BLaER1 (cell line): Measurements from ENCODE around the gene SMAD2.

Source experiments
- H3K27ac ChIP-seq: shearing (Covaris generic); formaldehyde crosslinking; 2 replicates; pipeline ENCODE4 v1.8.1; 2022
- H3K27me3 ChIP-seq: shearing (Covaris generic); formaldehyde crosslinking; 2 replicates; pipeline ENCODE4 v1.8.1; 2022
- H3K36me3 ChIP-seq: shearing (Covaris generic); formaldehyde crosslinking; 2 replicates; pipeline ENCODE4 v1.8.1; 2022
- H3K4me1 ChIP-seq: shearing (Covaris generic); formaldehyde crosslinking; 2 replicates; pipeline ENCODE4 v1.8.1; 2022
- H3K4me2 ChIP-seq: shearing (Covaris generic); formaldehyde crosslinking; 2 replicates; pipeline ENCODE4 v1.8.1; 2022
- H3K4me3 ChIP-seq: shearing (Covaris generic); formaldehyde crosslinking; 2 replicates; pipeline ENCODE4 v1.8.1; 2022
- H3K9ac ChIP-seq: shearing (Covaris generic); formaldehyde crosslinking; 2 replicates; pipeline ENCODE4 v1.8.1; 2022
- H3K9me3 ChIP-seq: shearing (Covaris generic); formaldehyde crosslinking; 2 replicates; pipeline ENCODE4 v1.8.1; 2022
- H4K20me1 ChIP-seq: shearing (Covaris generic); formaldehyde crosslinking; 2 replicates; pipeline ENCODE4 v1.8.1; 2022
- Cebpa-rat ChIP-seq: shearing (Covaris generic); IDR thresholded peaks from 2 replicates; pipeline ENCODE4 v1.8.1; 2022

SMAD2 gene

DNA sequence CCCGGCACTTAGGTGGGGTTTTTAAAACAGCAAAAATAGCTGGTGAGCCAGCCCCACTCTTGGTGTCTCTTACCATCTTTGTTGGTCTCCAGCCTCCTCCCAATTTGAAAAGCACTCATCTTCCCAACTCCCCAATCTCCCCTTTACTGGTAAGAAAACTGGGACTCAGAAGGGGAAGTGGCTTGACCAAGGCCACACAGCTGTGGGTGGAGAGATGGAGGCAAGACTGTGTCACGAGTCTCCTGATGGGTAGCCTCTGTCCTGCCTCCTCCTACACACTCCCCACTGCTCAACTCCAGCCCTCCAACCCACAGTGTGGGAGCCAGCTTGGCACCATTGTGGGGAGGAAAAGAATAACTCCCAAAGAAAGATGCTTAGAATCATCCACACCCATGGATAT is 140.4 kb downstream of the SMAD2 start:
- Histone ChIP-seq H3K4me2 (no peak overlapping the region), H3K9me3 (peaks cover 4% of the 10 kb centered on the region), H3K4me1 (peaks cover 2% of the 10 kb centered on the region; the same call in 1 of the 2 replicates), H3K9ac (no peak overlapping the region), H3K4me3 (no peak overlapping the region), H3K27me3 (no peaks in the 10 kb centered on the region), H3K27ac (no peak overlapping the region), H3K36me3 (no peaks in the 10 kb centered on the region), H4K20me1 (no peaks in the 10 kb centered on the region)
- TF ChIP-seq Cebpa-rat: no peak

DNA sequence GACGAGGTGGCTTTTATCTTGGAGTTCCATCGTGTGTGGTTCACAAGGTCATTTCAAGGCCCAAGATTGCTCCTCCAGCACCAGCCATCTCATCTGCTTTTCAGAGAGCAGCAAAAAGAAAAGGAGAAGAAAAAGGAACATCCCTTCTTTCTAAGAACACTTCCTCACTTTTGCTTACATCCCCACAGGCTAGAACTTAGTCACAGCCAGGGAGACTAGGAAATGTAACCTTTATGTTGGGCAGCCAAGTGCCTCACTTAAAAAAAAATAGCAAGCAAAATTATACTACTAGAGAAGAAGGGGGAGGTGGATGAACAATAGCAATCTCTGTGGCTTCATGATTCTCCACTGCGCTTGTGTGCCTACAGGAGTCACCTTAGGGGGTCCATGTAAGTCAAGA is 141.8 kb downstream of the SMAD2 start:
- Histone ChIP-seq H3K36me3 (no peaks in the 10 kb centered on the region), H3K4me3 (no peak overlapping the region), H3K27me3 (no peaks in the 10 kb centered on the region), H3K9me3 (peaks cover 18% of the 10 kb centered on the region), H3K4me1 (no peaks in the 10 kb centered on the region), H3K9ac (no peak overlapping the region), H4K20me1 (no peaks in the 10 kb centered on the region), H3K27ac (no peak overlapping the region), H3K4me2 (no peak overlapping the region)
- no peak for TF ChIP-seq Cebpa-rat

DNA sequence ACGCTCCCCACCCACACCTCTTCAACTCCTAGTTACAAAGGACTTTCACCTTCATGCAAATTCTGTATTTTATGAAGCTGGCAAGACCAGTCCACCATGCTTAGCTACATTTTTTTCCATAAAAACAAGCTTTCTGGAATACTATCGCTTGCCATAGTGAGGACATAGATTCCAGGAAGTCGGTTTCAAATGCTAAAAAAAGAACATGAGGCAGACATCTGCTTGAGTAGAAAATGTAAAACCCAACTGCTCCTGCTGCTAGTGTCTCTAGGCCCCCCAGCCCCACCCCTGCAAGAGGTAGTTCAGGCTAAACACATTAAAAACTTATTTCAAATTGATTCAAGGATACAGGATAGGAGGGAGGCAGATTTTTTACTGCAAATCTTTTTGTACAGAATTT is 148.9 kb downstream of the SMAD2 start:
- Histone ChIP-seq H3K27me3 (no peaks in the 10 kb centered on the region), H3K4me1 (peaks cover 11% of the 10 kb centered on the region), H3K4me3 (no peak overlapping the region), H3K27ac (no peak overlapping the region), H3K9me3 (peaks cover 22% of the 10 kb centered on the region), H3K36me3 (no peaks in the 10 kb centered on the region), H4K20me1 (no peaks in the 10 kb centered on the region), H3K4me2 (no peak overlapping the region), H3K9ac (no peak overlapping the region)
- TF ChIP-seq Cebpa-rat: no peak

DNA sequence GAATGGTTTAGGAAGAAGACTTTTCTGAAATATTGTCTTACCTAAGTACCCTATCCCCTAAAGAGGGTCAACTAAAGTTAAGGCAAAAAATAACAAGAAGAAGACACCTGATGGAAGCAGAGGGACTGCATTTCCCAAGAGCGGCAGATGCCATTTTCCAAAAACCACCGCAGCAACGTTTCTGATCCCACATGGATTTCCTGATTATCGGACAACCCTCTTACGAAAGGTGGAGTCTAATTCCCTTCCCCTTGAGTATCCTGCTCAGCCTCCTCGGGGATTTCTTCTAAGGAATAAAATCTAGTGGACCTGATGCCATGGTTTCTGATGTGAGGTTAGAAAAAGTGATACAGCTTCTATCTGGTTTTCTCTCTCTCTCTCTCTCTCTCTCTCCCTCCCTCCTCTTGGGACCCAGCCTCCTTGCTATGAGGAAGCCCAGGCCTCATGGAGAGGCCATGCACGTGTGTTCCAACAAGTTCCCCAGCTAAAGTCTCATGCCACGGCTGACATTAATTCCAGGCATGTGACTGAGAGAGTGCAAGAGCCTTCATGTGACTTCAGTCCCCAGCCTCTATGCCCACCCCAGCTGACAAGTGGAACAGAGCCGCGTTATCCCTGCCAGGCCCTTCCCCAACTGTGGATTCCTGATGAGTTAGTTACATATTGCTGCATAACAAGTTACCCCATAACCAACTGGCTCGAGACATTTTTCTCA is 150.3 kb downstream of the SMAD2 start:
- Histone ChIP-seq H4K20me1 (no peaks in the 10 kb centered on the region), H3K27me3 (no peaks in the 10 kb centered on the region), H3K4me1 (peaks cover 11% of the 10 kb centered on the region), H3K4me3 (no peak overlapping the region), H3K9ac (no peak overlapping the region), H3K4me2 (no peak overlapping the region), H3K9me3 (peaks cover 19% of the 10 kb centered on the region), H3K36me3 (no peaks in the 10 kb centered on the region), H3K27ac (no peak overlapping the region)
- TF ChIP-seq Cebpa-rat: no peak

DNA sequence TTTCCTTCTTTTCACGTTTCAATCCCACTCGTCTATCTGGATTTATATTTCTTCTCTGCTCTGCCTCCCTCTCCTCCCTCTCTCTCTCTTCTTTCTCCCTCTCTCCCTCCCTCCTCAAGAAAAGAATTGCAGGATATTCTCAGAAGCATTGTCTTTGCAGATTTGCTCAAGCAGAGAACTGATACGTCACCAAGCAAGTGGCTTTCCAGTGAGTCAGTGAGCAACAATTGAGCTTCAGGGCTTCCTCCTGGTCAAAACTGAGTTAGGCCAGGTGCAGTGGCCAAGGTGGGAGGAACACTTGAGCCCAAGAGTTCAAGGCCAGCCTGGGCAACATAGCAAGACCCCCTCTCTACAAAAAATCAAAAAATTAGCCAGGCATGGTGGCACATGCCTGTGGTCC is 151.1 kb downstream of the SMAD2 start:
- no peak overlapping the region for H3K9ac ChIP-seq
- H3K9me3 ChIP-seq: peaks cover 11% of the 10 kb centered on the region
- TF ChIP-seq Cebpa-rat: no peak
- H3K4me2 ChIP-seq: no peak overlapping the region
- no peaks in the 10 kb centered on the region for H3K27me3 ChIP-seq
- H3K4me3 ChIP-seq: no peak overlapping the region
- no peaks in the 10 kb centered on the region for H4K20me1 ChIP-seq
- no peak overlapping the region for H3K27ac ChIP-seq
- peaks cover 11% of the 10 kb centered on the region for H3K4me1 ChIP-seq
- no peaks in the 10 kb centered on the region for H3K36me3 ChIP-seq

DNA sequence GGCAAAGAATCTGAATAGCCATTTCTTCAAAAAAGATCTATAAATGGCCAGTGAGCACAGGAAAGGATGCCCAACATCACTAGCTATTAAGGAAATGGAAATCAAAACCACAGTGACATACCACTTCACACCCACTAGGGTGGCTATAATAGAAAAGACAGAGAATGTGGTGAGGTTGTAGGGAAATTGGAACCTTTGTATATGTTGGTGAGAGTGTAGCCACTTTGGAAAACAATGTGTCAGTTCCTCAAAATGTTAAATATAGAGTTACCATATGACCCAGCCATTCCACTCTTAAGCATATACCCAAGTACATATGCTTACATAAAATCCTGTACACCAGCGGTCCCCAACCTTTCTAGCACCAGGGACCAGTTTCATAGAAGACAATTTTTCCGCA is 152.8 kb downstream of the SMAD2 start:
- no peak overlapping the region for H3K4me3 ChIP-seq
- H3K27me3 ChIP-seq: no peaks in the 10 kb centered on the region
- no peaks in the 10 kb centered on the region for H4K20me1 ChIP-seq
- no peaks in the 10 kb centered on the region for H3K9me3 ChIP-seq
- no peaks in the 10 kb centered on the region for H3K36me3 ChIP-seq
- peaks cover 11% of the 10 kb centered on the region for H3K4me1 ChIP-seq
- TF ChIP-seq Cebpa-rat: no peak
- H3K27ac ChIP-seq: no peak overlapping the region
- peak overlapping the region; percentile 22; the same call in 1 of the 2 replicates for H3K4me2 ChIP-seq
- H3K9ac ChIP-seq: no peak overlapping the region

DNA sequence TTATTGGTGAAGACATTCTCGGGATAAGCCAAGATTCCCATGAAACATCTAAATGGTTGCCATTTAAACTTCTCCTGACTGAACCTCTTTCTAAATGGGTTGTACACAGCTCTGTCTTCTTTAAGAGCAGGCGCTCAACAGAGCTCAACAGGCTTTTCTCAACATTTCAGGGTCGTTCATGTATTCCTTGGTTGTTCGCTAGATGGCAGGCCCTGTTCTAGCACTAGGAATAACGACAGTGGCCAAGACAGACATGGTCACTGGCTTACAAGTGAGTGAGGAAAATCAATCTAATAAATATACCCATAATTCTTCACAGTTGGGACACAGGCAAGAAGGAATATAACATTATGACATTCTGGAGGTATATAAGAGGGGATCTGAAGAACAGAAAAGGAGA is 154.5 kb downstream of the SMAD2 start:
- Histone ChIP-seq H4K20me1 (no peaks in the 10 kb centered on the region), H3K36me3 (no peaks in the 10 kb centered on the region), H3K9me3 (no peaks in the 10 kb centered on the region), H3K27me3 (no peaks in the 10 kb centered on the region), H3K9ac (no peak overlapping the region), H3K4me3 (no peak overlapping the region), H3K4me1 (peaks cover 11% of the 10 kb centered on the region), H3K4me2 (no peak overlapping the region), H3K27ac (no peak overlapping the region)
- no peak for TF ChIP-seq Cebpa-rat

DNA sequence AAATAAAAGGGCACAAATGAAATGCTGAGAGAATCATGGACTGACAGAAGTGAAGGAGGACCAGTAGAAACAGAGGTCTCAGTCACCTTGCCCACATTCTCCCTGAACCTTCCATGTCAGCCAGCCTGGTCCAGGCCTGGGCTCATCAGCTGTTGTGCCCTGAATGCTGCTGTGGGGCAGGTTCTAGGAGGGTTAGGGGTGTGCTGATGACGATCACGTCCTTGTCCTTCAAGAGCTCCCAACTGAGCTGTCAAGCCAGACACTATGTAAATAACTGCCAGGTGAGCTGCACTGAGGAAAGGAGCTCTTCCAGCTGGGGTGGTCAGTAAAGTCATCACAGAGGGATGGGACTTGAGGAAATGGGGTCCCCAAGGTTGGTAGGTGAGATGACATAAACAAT is 156.5 kb downstream of the SMAD2 start:
- no peaks in the 10 kb centered on the region for H4K20me1 ChIP-seq
- no peaks in the 10 kb centered on the region for H3K36me3 ChIP-seq
- H3K27me3 ChIP-seq: no peaks in the 10 kb centered on the region
- TF ChIP-seq Cebpa-rat: no peak
- no peak overlapping the region for H3K27ac ChIP-seq
- H3K9me3 ChIP-seq: no peaks in the 10 kb centered on the region
- H3K9ac ChIP-seq: no peak overlapping the region
- H3K4me3 ChIP-seq: no peak overlapping the region
- H3K4me1 ChIP-seq: peaks cover 11% of the 10 kb centered on the region
- H3K4me2 ChIP-seq: no peak overlapping the region

DNA sequence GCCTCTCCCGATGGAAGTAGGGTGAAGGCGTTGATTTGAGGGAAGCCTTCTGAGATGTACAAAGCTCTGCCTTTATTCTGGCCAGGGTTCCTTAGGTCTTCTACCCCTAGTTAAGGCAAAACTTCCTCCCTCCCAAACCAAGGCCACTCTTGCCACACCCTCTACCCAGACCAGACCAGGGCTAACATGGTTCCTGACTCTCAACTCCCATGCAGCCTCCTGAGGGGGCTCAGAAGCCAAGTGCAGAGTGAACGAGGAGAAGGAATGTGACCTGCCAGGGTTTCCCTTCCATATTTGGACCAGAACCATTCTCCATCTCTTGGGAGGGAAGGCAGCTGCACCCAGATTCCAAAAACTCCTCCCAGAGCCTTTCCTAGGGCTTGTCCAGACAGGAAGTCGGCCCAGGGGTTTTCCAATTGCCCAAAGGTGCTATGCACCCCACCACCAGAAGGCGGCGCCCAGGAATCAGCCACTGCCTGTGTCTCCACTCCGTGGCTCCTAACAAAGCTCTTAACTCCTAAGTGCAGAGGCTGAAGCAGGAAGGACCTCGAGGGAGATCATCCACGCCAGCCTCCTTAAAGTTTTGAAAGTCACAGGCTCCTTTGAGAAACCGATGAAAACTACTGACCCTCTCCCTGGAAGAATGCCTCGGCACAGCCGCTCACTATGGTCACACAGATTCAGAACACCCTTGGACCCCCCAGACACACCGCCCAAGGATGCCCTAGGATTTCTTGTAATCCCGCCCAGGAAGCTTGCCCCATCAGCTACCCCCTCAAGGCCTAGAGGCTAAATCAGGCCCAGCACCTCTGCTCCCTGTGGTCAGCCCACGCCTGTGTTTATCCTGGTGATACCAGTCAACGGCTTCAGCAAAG is 157.8 kb downstream of the SMAD2 start:
- Histone ChIP-seq H3K9ac (no peak overlapping the region), H3K27ac (no peak overlapping the region), H3K27me3 (no peaks in the 10 kb centered on the region), H4K20me1 (no peaks in the 10 kb centered on the region), H3K9me3 (no peaks in the 10 kb centered on the region), H3K4me1 (peaks cover 5% of the 10 kb centered on the region), H3K4me2 (no peak overlapping the region), H3K36me3 (no peaks in the 10 kb centered on the region), H3K4me3 (no peak overlapping the region)
- TF ChIP-seq Cebpa-rat: no peak

DNA sequence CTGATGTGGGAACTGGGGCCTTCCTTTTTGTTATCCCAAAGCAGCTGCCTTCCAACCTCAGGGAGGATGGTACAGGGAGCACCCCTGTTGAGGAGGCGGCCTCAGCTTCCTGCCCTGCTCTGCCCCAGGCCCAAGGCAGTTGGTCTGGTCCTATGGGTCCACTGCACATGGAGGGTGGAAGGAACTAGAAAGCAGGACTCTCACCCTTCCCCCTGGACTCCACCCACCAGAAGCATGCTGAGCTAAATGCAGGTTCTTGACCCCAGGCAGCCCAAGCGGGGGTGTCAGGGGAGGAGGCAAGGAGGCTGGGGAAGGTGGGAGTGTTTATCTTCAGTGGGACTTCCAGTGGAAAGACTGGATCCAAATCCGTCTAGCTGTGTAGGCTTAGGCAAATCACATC is 158.5 kb downstream of the SMAD2 start:
- no peak overlapping the region for H3K9ac ChIP-seq
- H3K9me3 ChIP-seq: no peaks in the 10 kb centered on the region
- H3K36me3 ChIP-seq: no peaks in the 10 kb centered on the region
- TF ChIP-seq Cebpa-rat: no peak
- no peak overlapping the region for H3K27ac ChIP-seq
- no peak overlapping the region for H3K4me2 ChIP-seq
- no peaks in the 10 kb centered on the region for H4K20me1 ChIP-seq
- no peak overlapping the region for H3K4me3 ChIP-seq
- no peaks in the 10 kb centered on the region for H3K27me3 ChIP-seq
- H3K4me1 ChIP-seq: no peaks in the 10 kb centered on the region
